ENCODE data around the gene SENP2. TPM values are rescaled to one million over a fixed set of nuclear protein-coding genes. Genes with fewer than 3 reads are reported as not detected.
"Not testable (repeated sequence)": the region's sequence is repeated elsewhere in the genome, so short reads cannot be mapped to it uniquely, and the experiment has no call there.

The SENP2 gene
- total RNA-seq, 1 experiment from 2014 or later = 52.7 TPM

- Histone ChIP-seq H3K27ac (ENCODE audit: low read length) (no peak overlapping the region), H3K4me3 (ENCODE audit: low read depth in 2 of 2, low read length in 2 of 2) (no peak overlapping the region), H3K4me1 (ENCODE audit: control insufficient read depth, insufficient read depth, low read length) (peaks cover 4% of the 10 kb centered on the region; the same call in 1 of the 2 replicates), H3K36me3 (ENCODE audit: control insufficient read depth, insufficient read depth, low read length) (no peaks in the 10 kb centered on the region), H3K9me3 (ENCODE audit: control insufficient read depth, insufficient read depth, low read depth, low read length) (peaks cover 9% of the 10 kb centered on the region; the same call in 1 of the 2 replicates), H3K27me3 (ENCODE audit: control insufficient read depth, insufficient read depth, low read length) (no peaks in the 10 kb centered on the region; the same call in 1 of the 2 replicates)
- no peak for DNase-seq (ENCODE audit: low read depth, low spot score)
- CTCF ChIA-PET = interaction anchor here (0.5 to 1.2 kb wide), 2 partner anchors 53 to 89 kb away, joined by 3 to 8 read pairs; no protein-coding TSS in a partner anchor
- ATAC-seq = no peak
- POLR2A ChIA-PET = no interaction called here
- BruUV-seq (replicated peaks) = no TSS peak
- TF ChIP-seq CTCF (IDR thresholded peaks at IDR 0.05) (no peak), POLR2AphosphoS5 (IDR thresholded peaks at IDR 0.05; ENCODE audit: low read depth, low read length) (no peak), TCF7L2 (IDR thresholded peaks at IDR 0.05; ENCODE audit: low read depth, low read length) (no peak), REST (IDR thresholded peaks at IDR 0.05; ENCODE audit: insufficient read depth in 1 of 2, low read depth in 2 of 2, low read length in 1 of 2) (no peak), SIN3A (IDR thresholded peaks at IDR 0.05; ENCODE audit: borderline replicate concordance, insufficient read depth, low read depth, low read length) (no peak)
- intact Hi-C loops (cut with micrococcal nuclease; ENCODE audit: unreplicated experiment) = no loop called here
- in situ Hi-C loops (cut with HindIII; ENCODE audit: low pct_unique_long_range_greater_than_20kb, low sequenced_read_pairs) = no loop called here
These were observed 13.9 kb upstream of the SENP2 start for GRCh38 chr3:185572183-185572582.

- in situ Hi-C loops (cut with HindIII; ENCODE audit: low pct_unique_long_range_greater_than_20kb, low sequenced_read_pairs); DNase-seq (ENCODE audit: low read depth, low spot score); H3K27ac ChIP-seq (ENCODE audit: low read length); H3K27me3 ChIP-seq (ENCODE audit: control insufficient read depth, insufficient read depth, low read length); H3K4me1 ChIP-seq (ENCODE audit: control insufficient read depth, insufficient read depth, low read length); POLR2A ChIA-PET; H3K4me3 ChIP-seq (ENCODE audit: low read depth in 2 of 2, low read length in 2 of 2); BruUV-seq (replicated peaks); H3K9me3 ChIP-seq (ENCODE audit: control insufficient read depth, insufficient read depth, low read depth, low read length); H3K36me3 ChIP-seq (ENCODE audit: control insufficient read depth, insufficient read depth, low read length): not testable (repeated sequence)
- peak; percentile 96 for ATAC-seq
- CTCF ChIA-PET = interaction anchor here (0.5 to 1.3 kb wide), 5 partner anchors 8 to 236 kb away, joined by 3 to 7 read pairs (median 4); no protein-coding TSS in a partner anchor
- TF ChIP-seq CTCF (IDR thresholded peaks at IDR 0.05) = peak; percentile 90
- intact Hi-C loops (cut with micrococcal nuclease; ENCODE audit: unreplicated experiment) = loop anchor here (5.0 kb wide), 1 partner anchor 113 kb away; no protein-coding TSS in a partner anchor
These were observed 10.8 kb upstream of the SENP2 start for GRCh38 chr3:185575108-185575869.
